Measurements from ENCODE around the gene GRN. TPM values are rescaled to one million over a fixed set of nuclear protein-coding genes. Genes with fewer than 3 reads are reported as not detected.

The GRN gene
- total and polyA plus RNA-seq, 2 of the 13 experiments (the other 11 are each of a cell fraction or from before 2014, with no cell fraction given) = 86.6 to 143 TPM

- TF ChIP-seq, protein P1, sequence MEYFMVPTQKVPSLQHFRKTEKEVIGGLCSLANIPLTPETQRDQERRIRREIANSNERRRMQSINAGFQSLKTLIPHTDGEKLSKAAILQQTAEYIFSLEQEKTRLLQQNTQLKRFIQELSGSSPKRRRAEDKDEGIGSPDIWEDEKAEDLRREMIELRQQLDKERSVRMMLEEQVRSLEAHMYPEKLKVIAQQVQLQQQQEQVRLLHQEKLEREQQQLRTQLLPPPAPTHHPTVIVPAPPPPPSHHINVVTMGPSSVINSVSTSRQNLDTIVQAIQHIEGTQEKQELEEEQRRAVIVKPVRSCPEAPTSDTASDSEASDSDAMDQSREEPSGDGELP (IDR thresholded peaks at IDR 0.05; ENCODE audit: borderline replicate concordance, low read depth) = peak; percentile 37; the same call in 1 of the 2 replicates
- TF ChIP-seq ZNF235 (CRISPR knock-in tag; IDR thresholded peaks at IDR 0.05; ENCODE audit: borderline replicate concordance) (no peak), GATAD1 (CRISPR knock-in tag; IDR thresholded peaks at IDR 0.05) (0 out of 2 replicates have a peak, but pooled peaks have one; percentile 19), ZNF264 (CRISPR knock-in tag; IDR thresholded peaks at IDR 0.05) (no peak), E2F2 (CRISPR knock-in tag; IDR thresholded peaks at IDR 0.05; ENCODE audit: borderline replicate concordance) (no peak), SNAI1 (CRISPR knock-in tag; IDR thresholded peaks at IDR 0.05; ENCODE audit: borderline replicate concordance) (no peak), ZNF841 (CRISPR knock-in tag; IDR thresholded peaks at IDR 0.05; ENCODE audit: borderline replicate concordance) (no peak), PREB (CRISPR knock-in tag; IDR thresholded peaks at IDR 0.05) (no peak), ISX (CRISPR knock-in tag; conservative IDR thresholded peaks at IDR 0.05) (no peak), POGK (CRISPR knock-in tag; conservative IDR thresholded peaks at IDR 0.05) (no peak), REPIN1 (CRISPR knock-in tag; IDR thresholded peaks at IDR 0.05; ENCODE audit: borderline replicate concordance, low read depth) (no peak), ZFYVE20 (CRISPR knock-in tag; IDR thresholded peaks at IDR 0.05; ENCODE audit: borderline replicate concordance, low read depth) (no peak), NBN (conservative IDR thresholded peaks at IDR 0.05) (no peak), RARA (CRISPR knock-in tag; IDR thresholded peaks at IDR 0.05) (peak; percentile 50; the same call in 1 of the 2 replicates)
- TF ChIP-seq, protein P2, sequence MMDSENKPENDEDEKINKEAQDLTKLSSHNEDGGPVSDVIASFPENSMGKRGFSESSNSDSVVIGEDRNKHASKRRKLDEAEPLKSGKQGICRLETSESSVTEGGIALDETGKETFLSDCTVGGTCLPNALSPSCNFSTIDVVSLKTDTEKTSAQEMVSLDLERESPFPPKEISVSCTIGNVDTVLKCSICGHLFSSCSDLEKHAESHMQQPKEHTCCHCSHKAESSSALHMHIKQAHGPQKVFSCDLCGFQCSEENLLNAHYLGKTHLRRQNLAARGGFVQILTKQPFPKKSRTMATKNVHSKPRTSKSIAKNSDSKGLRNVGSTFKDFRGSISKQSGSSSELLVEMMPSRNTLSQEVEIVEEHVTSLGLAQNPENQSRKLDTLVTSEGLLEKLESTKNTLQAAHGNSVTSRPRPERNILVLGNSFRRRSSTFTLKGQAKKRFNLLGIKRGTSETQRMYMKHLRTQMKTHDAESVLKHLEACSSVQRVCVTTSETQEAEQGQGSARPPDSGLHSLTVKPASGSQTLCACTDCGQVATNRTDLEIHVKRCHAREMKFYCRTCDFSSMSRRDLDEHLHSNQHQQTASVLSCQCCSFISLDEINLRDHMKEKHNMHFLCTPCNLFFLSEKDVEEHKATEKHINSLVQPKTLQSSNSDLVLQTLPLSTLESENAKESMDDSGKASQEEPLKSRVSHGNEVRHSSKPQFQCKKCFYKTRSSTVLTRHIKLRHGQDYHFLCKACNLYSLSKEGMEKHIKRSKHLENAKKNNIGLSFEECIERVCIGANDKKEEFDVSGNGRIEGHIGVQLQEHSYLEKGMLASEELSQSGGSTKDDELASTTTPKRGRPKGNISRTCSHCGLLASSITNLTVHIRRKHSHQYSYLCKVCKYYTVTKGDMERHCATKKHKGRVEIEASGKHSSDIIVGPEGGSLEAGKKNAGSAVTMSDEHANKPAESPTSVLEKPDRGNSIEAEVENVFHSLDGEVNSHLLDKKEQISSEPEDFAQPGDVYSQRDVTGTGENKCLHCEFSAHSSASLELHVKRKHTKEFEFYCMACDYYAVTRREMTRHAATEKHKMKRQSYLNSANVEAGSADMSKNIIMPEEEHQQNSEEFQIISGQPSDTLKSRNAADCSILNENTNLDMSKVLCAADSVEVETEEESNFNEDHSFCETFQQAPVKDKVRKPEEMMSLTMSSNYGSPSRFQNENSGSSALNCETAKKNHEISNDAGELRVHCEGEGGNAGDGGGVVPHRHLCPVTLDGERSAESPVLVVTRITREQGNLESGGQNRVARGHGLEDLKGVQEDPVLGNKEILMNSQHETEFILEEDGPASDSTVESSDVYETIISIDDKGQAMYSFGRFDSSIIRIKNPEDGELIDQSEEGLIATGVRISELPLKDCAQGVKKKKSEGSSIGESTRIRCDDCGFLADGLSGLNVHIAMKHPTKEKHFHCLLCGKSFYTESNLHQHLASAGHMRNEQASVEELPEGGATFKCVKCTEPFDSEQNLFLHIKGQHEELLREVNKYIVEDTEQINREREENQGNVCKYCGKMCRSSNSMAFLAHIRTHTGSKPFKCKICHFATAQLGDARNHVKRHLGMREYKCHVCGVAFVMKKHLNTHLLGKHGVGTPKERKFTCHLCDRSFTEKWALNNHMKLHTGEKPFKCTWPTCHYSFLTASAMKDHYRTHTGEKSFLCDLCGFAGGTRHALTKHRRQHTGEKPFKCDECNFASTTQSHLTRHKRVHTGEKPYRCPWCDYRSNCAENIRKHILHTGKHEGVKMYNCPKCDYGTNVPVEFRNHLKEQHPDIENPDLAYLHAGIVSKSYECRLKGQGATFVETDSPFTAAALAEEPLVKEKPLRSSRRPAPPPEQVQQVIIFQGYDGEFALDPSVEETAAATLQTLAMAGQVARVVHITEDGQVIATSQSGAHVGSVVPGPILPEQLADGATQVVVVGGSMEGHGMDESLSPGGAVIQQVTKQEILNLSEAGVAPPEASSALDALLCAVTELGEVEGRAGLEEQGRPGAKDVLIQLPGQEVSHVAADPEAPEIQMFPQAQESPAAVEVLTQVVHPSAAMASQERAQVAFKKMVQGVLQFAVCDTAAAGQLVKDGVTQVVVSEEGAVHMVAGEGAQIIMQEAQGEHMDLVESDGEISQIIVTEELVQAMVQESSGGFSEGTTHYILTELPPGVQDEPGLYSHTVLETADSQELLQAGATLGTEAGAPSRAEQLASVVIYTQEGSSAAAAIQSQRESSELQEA (CRISPR knock-in tag; IDR thresholded peaks at IDR 0.05; ENCODE audit: not compliant biosample characterization) = peak; percentile 41
These were observed 29.4 kb downstream of the GRN start (continued) for GRCh38 chr17:44374306-44375195.
